HG03575 (cell line): Measurements from ENCODE around the gene ATXN2.
"Not testable (repeated sequence)": the region's sequence is repeated elsewhere in the genome, so short reads cannot be mapped to it uniquely, and the experiment has no call there.

Experiments used
- ATAC-seq: cut with Tn5 transposase; IDR thresholded peaks from one replicate; pipeline ENCODE4 v1.9.1; 2021; ENCODE audit not compliant: unreplicated experiment, insufficient number of reproducible peaks, low FRiP score; ENCODE audit errors: extremely low read depth

Gene ATXN2

DNA sequence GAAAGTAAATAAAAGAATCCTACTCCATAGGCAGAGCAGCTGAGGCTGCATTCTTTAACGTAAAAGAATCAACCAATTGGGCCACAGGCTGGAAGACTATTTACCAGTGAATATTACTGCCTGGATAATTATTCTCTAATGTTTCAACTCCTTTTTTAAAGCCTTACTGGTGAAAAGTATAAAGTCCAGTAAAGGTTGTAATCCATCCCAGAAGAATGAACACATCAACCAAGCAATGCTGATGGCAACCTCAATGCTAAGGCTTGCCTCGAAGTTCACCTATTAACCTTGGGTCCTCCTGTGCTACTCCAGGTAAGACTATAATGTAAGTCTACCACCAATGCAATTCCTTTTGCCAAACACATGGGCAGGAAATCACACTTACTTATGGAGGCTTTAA lies 77.3 kb downstream of the ATXN2 start:
- ATAC-seq, result no peak

- ATAC-seq, result no peak
Measured at GRCh38 chr12:111519937-111520336, 79.2 kb downstream of the ATXN2 start.

- ATAC-seq, result no peak
Measured at GRCh38 chr12:111519083-111519482, 80.0 kb downstream of the ATXN2 start.

DNA sequence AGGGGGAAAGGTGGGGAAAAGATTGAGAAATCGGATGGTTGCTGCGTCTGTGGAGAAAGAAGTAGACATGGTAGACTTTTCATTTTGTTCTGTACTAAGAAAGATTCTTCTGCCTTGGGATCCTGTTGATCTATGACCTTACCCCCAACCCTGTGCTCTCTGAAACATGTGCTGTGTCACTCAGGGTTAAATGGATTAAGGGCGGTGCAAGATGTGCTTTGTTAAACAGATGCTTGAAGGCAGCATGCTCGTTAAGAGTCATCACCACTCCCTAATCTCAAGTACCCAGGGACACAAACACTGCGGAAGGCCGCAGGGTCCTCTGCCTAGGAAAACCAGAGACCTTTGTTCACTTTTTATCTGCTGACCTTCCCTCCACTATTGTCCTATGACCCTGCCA lies 91.4 kb downstream of the ATXN2 start:
- not testable (repeated sequence) for ATAC-seq

- not testable (repeated sequence) for ATAC-seq
Measured at GRCh38 chr12:111507258-111507657, 91.9 kb downstream of the ATXN2 start.

DNA sequence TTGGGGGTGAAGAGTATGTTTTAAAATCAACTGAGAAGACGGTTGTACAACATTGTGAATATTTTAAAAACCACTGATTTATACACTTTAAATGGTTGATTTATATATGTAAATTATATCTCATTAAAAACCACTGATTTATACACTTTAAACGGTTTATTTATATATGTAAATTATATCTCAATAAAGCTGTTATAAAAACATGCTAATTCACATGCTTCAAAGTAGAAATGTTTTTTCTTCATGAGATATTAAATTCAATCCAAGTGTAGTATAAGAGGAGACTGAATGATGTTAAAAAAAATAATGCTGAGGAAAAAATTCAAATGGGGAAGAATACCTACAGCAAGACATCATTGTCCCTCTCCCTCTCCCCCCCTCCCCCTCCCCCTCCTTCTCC lies 92.9 kb downstream of the ATXN2 start:
- no peak for ATAC-seq

- no peak for ATAC-seq
Measured at GRCh38 chr12:111505601-111506036, 93.5 kb downstream of the ATXN2 start.

- no peak for ATAC-seq
Measured at GRCh38 chr12:111503116-111503515, 96.0 kb downstream of the ATXN2 start.

GRCh38 chr12:111494676-111495075 lies 104.4 kb downstream of the ATXN2 start:
- no peak for ATAC-seq

DNA sequence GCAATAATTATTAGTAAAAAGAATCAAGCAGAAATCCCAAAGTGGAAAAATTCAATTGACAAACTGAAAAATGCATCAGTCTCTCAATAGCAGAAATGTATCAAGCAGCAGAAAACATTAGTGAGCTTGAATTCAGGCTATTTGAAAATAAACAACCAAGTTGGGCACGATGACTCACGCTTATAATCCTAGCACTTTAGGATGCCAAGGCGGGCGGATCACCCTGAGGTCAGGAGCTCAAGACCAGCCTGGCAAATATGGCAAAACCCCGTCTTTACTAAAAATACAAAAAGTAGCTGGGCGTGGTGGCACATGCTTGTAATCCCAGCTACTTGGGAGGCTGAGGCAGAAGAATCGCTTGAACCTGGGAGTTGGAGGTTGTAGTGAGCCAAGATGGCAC lies 106.1 kb downstream of the ATXN2 start:
- not testable (repeated sequence) for ATAC-seq

GRCh38 chr12:111488798-111489197 lies 110.3 kb downstream of the ATXN2 start:
- ATAC-seq, result no peak

- ATAC-seq, result no peak
Measured at GRCh38 chr12:111488271-111488670, 110.8 kb downstream of the ATXN2 start.

GRCh38 chr12:111482462-111482861 lies 116.7 kb downstream of the ATXN2 start:
- ATAC-seq, result no peak

GRCh38 chr12:111471236-111471635 lies 127.9 kb downstream of the ATXN2 start:
- ATAC-seq, result no peak

GRCh38 chr12:111469401-111469800 lies 129.7 kb downstream of the ATXN2 start:
- ATAC-seq, result no peak

- no peak for ATAC-seq
Measured at GRCh38 chr12:111467857-111468241, 131.3 kb downstream of the ATXN2 start.

- ATAC-seq, result no peak
Measured at GRCh38 chr12:111467092-111467856, 131.8 kb downstream of the ATXN2 start.

DNA sequence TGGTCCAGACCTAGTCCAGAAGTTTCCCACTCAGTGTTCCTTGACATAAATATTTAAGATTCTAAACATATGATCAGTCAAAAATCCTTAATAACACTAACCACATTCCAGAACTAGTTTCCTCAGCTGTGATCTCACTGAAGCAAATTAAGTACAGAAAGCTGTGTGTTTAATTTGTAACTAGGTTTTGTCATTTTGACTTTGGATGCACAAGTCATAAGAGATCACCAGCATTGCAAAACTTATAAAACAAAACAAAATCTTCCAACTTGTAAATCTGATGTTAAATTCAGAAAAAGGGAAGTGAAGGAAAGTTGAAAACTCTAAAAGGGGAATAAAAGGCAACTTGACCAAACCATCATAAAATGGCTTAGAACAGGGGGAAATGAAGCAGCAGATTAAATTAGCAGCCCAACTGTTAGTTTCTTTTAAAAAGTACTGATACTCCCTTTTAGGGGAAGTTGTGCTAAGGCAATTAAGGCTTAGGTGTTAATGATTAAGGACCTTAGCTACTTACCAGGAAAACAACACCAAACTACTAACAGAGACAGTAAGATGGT lies 136.8 kb downstream of the ATXN2 start:
- no peak for ATAC-seq

DNA sequence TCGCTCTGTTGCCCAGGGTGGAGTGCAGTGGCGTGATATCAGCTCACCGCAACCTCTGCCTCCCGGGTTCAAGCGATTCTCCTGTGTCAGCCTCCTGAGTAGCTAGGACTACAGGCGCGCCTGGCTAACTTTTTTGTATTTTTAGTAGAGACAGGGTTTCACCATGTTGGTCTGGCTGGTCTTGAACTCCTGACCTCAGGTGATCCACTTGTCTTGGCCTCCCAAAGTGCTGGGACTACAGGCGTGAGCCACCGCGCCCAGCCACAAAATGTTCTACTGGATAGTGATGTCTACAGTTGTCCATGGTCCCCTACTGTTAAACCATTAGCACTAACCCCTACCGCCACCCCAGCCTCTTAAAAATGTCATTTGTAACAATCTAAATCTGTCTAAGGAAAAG lies 139.0 kb downstream of the ATXN2 start:
- not testable (repeated sequence) for ATAC-seq

DNA sequence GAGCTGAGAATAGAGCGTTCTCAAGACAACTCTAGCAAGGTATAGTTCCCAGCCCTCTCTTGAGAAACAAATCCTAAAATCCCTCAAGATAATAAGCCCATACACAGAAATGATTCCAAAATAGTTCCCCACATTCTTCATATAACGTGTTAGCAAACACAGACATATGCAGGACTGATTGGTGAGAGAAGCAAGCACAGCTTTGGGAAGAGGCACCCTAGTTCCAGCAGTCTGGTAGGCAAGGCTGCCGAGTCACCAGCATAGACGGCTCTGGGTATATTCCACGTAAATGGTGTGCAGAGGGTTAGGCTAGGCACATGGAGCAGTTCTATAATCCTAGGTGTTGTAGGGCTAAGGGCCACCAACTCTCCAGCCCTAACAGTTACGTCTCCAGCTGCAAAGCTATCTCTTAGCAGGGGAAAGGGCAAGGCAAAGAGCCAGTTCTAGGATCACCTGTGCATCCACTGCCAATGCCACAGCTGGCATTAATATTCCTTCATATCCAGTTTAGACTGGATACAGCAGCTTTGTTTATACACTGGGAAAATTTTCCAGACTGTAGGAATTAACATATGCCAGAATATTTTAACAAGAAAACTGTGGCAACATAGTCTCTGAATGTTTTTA lies 140.5 kb downstream of the ATXN2 start:
- ATAC-seq, result no peak
